Gastroesophageal sphincter (tissue), 4 donors: ENCODE results near the gene SSBP3. TPM values are rescaled to one million over a fixed set of nuclear protein-coding genes. Genes with fewer than 3 reads are reported as not detected.

Experiments
- ATAC-seq: fragments of 150-250 bp; one replicate; pipeline ENCODE4 v1.9.1; 2016; ENCODE audit warnings: mild to moderate bottlenecking, moderate library complexity
- H3K27ac ChIP-seq, 4 donors: fragments of 200-600 bp; sonication (generic) in 3 of 4; 1 replicate in 3 of 4; 2 replicates in 1 of 4; pipeline ENCODE4 v1.5.1; 2016 to 2019
- H3K27me3 ChIP-seq: fragments of 200-600 bp; sonication (generic); one replicate; pipeline ENCODE4 v1.5.1; 2019
- H3K36me3 ChIP-seq, 2 donors: fragments of 200-600 bp; sonication (generic); one replicate each; pipeline ENCODE4 v1.5.1; 2019; ENCODE audit warnings: control low read depth in 1 of 2
- H3K4me1 ChIP-seq, 3 donors: fragments of 200-600 bp; sonication (generic); 1 replicate in 2 of 3; 2 replicates in 1 of 3; pipeline ENCODE4 v1.5.1; 2016 to 2019; ENCODE audit warnings: control low read depth in 2 of 3
- H3K4me3 ChIP-seq, 2 donors: fragments of 200-600 bp; sonication (generic); one replicate each; pipeline ENCODE4 v1.5.1; 2019; ENCODE audit warnings: mild to moderate bottlenecking in 1 of 2, moderate library complexity in 1 of 2
- H3K9me3 ChIP-seq, 3 donors: fragments of 200-600 bp; sonication (generic); one replicate each; pipeline ENCODE4 v1.5.1; 2017 to 2019; ENCODE audit warnings: control low read depth in 2 of 3
- CTCF ChIP-seq, 4 experiments: fragments of 200-600 bp in 2 of 4; fragments of 450-650 bp in 2 of 4; sonication (generic) in 1 of 4; IDR thresholded peaks; one replicate each; pipeline ENCODE4 v1.5.1; 2017 to 2019; ENCODE audit warnings: antibody characterized with exemption in 4 of 4, mild to moderate bottlenecking in 2 of 4, moderate library complexity in 2 of 4
- EP300 ChIP-seq: sonication (generic); formaldehyde crosslinking; IDR thresholded peaks from one replicate; pipeline ENCODE4 v1.6.1; 2017; ENCODE audit warnings: antibody characterized with exemption, mild to moderate bottlenecking
- POLR2A ChIP-seq, 2 donors: fragments of 450-650 bp; IDR thresholded peaks; one replicate each; pipeline ENCODE4 v1.6.1; 2017; ENCODE audit warnings: antibody characterized with exemption in 2 of 2, mild to moderate bottlenecking in 2 of 2, moderate library complexity in 1 of 2
- POLR2AphosphoS5 ChIP-seq: sonication (generic); formaldehyde crosslinking; IDR thresholded peaks from one replicate; pipeline ENCODE4 v1.6.1; 2017; ENCODE audit warnings: antibody characterized with exemption
- WGBS, 2 donors: methylation state at CpG; one replicate each; pipeline ENCODE4 v1.1.5; 2018; ENCODE audit warnings: low coverage in 1 of 2; 5-methylcytosine and 5-hydroxymethylcytosine counted together
- total RNA-seq, 4 donors: library from RNA; depleted of rRNA; stranded (reverse); fragments of >200 nt; gene quantifications; one replicate each; pipeline ENCODE4 v1.1.0, GENCODE V29; 2016

The SSBP3 gene
- total RNA-seq, 4 donors from 2014 or later = 40.8 to 46.7 (median 45.5) TPM

GRCh38 chr1:54326543-54327385 lies 79.4 kb downstream of the SSBP3 start:
- 9 to 24% methylated on average over 2 to 7 of the region's 12 CpGs for WGBS, 2 donors
- no peak for ATAC-seq
- peaks cover 15 to 100% (median 85%) of the 10 kb centered on the region in 3 donors for H3K4me1 ChIP-seq
- H3K9me3 ChIP-seq = no peaks in the 10 kb centered on the region
- H3K27ac ChIP-seq = peak overlapping the region; percentile 69 to 89 (median 82)
- no peaks in the 10 kb centered on the region for H3K36me3 ChIP-seq
- TF ChIP-seq POLR2AphosphoS5 (peak; percentile 29), CTCF (IDR thresholded peaks at IDR 0.05) (no peak)
- H3K4me3 ChIP-seq = no peak overlapping the region
- H3K27me3 ChIP-seq = no peaks in the 10 kb centered on the region

GRCh38 chr1:54325703-54326461 lies 80.3 kb downstream of the SSBP3 start:
- Histone ChIP-seq H3K27me3 (no peaks in the 10 kb centered on the region), H3K4me3 (no peak overlapping the region), H3K27ac (peak overlapping the region; percentile 3 to 89 (median 82)), H3K36me3 (no peaks in the 10 kb centered on the region), H3K9me3 (no peaks in the 10 kb centered on the region), H3K4me1 (peaks cover 15 to 94% (median 77%) of the 10 kb centered on the region in 3 donors)
- ATAC-seq = no peak
- WGBS, 2 donors = 75 to 81% methylated on average over 7 to 12 of the region's 20 CpGs
- TF ChIP-seq POLR2AphosphoS5 (no peak), CTCF (IDR thresholded peaks at IDR 0.05) (no peak), POLR2A (IDR thresholded peaks at IDR 0.05) (no peak), EP300 (no peak)

GRCh38 chr1:54325284-54325683 lies 80.9 kb downstream of the SSBP3 start:
- H3K4me3 ChIP-seq = no peak overlapping the region
- peaks cover 15 to 94% (median 72%) of the 10 kb centered on the region in 3 donors for H3K4me1 ChIP-seq
- H3K27me3 ChIP-seq = no peaks in the 10 kb centered on the region
- TF ChIP-seq CTCF (IDR thresholded peaks at IDR 0.05) = no peak
- TF ChIP-seq POLR2AphosphoS5 = no peak
- no peak for TF ChIP-seq EP300
- no peak for TF ChIP-seq POLR2A (IDR thresholded peaks at IDR 0.05)
- H3K36me3 ChIP-seq = no peaks in the 10 kb centered on the region
- no peak for ATAC-seq
- no peaks in the 10 kb centered on the region for H3K9me3 ChIP-seq
- H3K27ac ChIP-seq = peak overlapping the region; percentile 43 to 89 (median 82)
- WGBS, 2 donors = 64 to 81% methylated on average over 2 of the region's 2 CpGs

- TF ChIP-seq POLR2AphosphoS5 (no peak), CTCF (IDR thresholded peaks at IDR 0.05) (no peak), POLR2A (IDR thresholded peaks at IDR 0.05) (no peak), EP300 (no peak)
- H3K36me3 ChIP-seq = no peaks in the 10 kb centered on the region
- H3K9me3 ChIP-seq = no peaks in the 10 kb centered on the region
- peaks cover 15 to 86% (median 64%) of the 10 kb centered on the region in 3 donors for H3K4me1 ChIP-seq
- H3K27me3 ChIP-seq = no peaks in the 10 kb centered on the region
- no peak overlapping the region for H3K4me3 ChIP-seq
- 18 to 25% methylated on average over 4 to 7 of the region's 19 CpGs for WGBS, 2 donors
- H3K27ac ChIP-seq = peak overlapping the region; percentile 43 to 89 (median 82)
- peak; percentile 17 for ATAC-seq
These were observed 81.7 kb downstream of the SSBP3 start for GRCh38 chr1:54324251-54325140.
